ENCODE data around the gene RAD18. TPM values are rescaled to one million over a fixed set of nuclear protein-coding genes. Genes with fewer than 3 reads are reported as not detected.

RAD18 gene
- polyA plus RNA-seq, 3 donors, result 1.9 to 6.9 (median 5.1) TPM

DNA sequence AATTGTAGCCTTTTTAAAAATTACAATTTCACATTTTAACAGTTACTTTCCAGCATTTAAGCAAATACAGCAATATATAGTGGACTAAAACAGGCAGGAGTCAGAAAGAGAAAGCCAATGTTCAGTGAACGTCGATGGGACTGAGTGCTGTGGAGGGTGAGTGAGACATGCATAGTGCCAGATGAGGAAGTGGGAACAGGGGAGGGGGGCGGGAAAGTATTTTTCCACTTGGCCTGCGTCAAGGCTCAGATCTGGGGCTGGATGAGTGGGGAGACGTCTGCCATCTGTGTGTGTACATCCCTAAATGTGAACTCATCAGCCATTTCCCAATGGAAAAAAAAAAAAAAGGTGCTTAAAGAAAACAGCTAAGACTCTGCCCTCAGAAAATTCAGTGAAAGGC, 19.2 kb upstream of the RAD18 start:
- 0% methylated on average over 2 of the region's 5 CpGs for WGBS (ENCODE audit: insufficient coverage)
- DNase-seq, result no peak

DNA sequence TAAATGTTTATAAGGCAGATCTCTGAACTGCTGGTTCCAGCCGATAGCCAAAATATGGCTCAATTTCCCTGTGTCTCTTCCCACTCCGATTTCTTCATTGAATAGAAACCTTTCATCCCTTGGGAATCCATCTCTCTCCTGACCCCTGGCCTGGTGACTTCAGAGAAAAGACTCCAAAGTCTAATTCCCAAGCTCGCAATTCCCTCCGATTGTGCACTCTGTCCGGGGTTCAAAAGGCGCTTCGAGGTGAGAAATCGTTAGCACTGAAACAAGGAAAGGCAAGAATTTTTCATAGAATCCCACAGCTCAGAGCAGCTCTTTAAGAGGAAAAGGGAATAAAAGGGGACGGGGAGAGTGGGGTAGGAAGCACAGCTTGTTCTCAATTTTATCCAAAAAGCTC, 18.4 kb upstream of the RAD18 start:
- Histone ChIP-seq H2AFZ (ENCODE audit: insufficient read depth, low read depth, low read length, poor library complexity, severe bottlenecking) (no peak overlapping the region), H3K4me3 (replicated peaks in 1 of 3; ENCODE audit: low read depth in 2 of 3, low read length in 3 of 3) (no peak overlapping the region), H3K79me2 (ENCODE audit: insufficient read depth, low read length) (no peaks in the 10 kb centered on the region), H3K27ac (ENCODE audit: low read depth in 1 of 2, low read length in 2 of 2) (no peak overlapping the region), H3K36me3 (replicated peaks in 1 of 2; ENCODE audit: control insufficient read depth in 1 of 2, insufficient read depth in 2 of 2, low read length in 2 of 2) (no peaks in the 10 kb centered on the region), H3K27me3 (ENCODE audit: control insufficient read depth in 2 of 2, insufficient read depth in 2 of 2, low read length in 2 of 2) (no peaks in the 10 kb centered on the region), H3K9me3 (replicated peaks in 1 of 2; ENCODE audit: control insufficient read depth in 1 of 2, insufficient read depth in 1 of 2, low read length in 2 of 2) (peaks cover 6 to 12% of the 10 kb centered on the region in 2 donors), H3K9ac (ENCODE audit: insufficient read depth, low read length, poor library complexity, severe bottlenecking) (no peak overlapping the region), H4K20me1 (ENCODE audit: insufficient read depth, low read length) (no peaks in the 10 kb centered on the region), H3K4me1 (ENCODE audit: control insufficient read depth in 1 of 2, insufficient read depth in 2 of 2, low read length in 2 of 2) (peaks cover 0 to 3% of the 10 kb centered on the region in 2 donors), H3K4me2 (replicated peaks; ENCODE audit: extremely low read depth, low read length, poor library complexity, severe bottlenecking) (no peak overlapping the region)
- Mint-ChIP-seq H3K9me3 (peaks cover 2 to 9% (median 6%) of the 10 kb centered on the region in 7 donors), H3K4me1 (peaks cover 18% of the 10 kb centered on the region), H3K4me3 (no peak overlapping the region), H3K36me3 (no peaks in the 10 kb centered on the region), H3K27me3 (ENCODE audit: low read depth in 3 of 3) (peaks cover 2 to 4% (median 3%) of the 10 kb centered on the region in 3 donors), H3K27ac (no peak overlapping the region)
- no peak for DNase-seq
- TF ChIP-seq, protein P1, sequence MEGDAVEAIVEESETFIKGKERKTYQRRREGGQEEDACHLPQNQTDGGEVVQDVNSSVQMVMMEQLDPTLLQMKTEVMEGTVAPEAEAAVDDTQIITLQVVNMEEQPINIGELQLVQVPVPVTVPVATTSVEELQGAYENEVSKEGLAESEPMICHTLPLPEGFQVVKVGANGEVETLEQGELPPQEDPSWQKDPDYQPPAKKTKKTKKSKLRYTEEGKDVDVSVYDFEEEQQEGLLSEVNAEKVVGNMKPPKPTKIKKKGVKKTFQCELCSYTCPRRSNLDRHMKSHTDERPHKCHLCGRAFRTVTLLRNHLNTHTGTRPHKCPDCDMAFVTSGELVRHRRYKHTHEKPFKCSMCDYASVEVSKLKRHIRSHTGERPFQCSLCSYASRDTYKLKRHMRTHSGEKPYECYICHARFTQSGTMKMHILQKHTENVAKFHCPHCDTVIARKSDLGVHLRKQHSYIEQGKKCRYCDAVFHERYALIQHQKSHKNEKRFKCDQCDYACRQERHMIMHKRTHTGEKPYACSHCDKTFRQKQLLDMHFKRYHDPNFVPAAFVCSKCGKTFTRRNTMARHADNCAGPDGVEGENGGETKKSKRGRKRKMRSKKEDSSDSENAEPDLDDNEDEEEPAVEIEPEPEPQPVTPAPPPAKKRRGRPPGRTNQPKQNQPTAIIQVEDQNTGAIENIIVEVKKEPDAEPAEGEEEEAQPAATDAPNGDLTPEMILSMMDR (IDR thresholded peaks at IDR 0.05), result no peak
- intact Hi-C loops (cut with micrococcal nuclease), result no loop called here
- 81% methylated on average over 9 of the region's 9 CpGs for WGBS (ENCODE audit: insufficient coverage)

More for the DNA sequence above, 19.2 kb upstream of the RAD18 start:
- no peaks in the 10 kb centered on the region for H4K20me1 ChIP-seq (ENCODE audit: insufficient read depth, low read length)
- H3K9ac ChIP-seq (ENCODE audit: insufficient read depth, low read length, poor library complexity, severe bottlenecking), result no peak overlapping the region
- Mint-ChIP-seq H3K4me3 (no peak overlapping the region), H3K36me3 (no peaks in the 10 kb centered on the region), H3K4me1 (peaks cover 20% of the 10 kb centered on the region), H3K27ac (no peak overlapping the region), H3K27me3 (ENCODE audit: low read depth in 3 of 3) (peaks cover 2 to 4% (median 3%) of the 10 kb centered on the region in 3 donors), H3K9me3 (peaks cover 2 to 9% (median 6%) of the 10 kb centered on the region in 7 donors)
- no peaks in the 10 kb centered on the region for H3K79me2 ChIP-seq (ENCODE audit: insufficient read depth, low read length)
- no peak overlapping the region for H3K4me2 ChIP-seq (replicated peaks; ENCODE audit: extremely low read depth, low read length, poor library complexity, severe bottlenecking)
- no peak overlapping the region for H2AFZ ChIP-seq (ENCODE audit: insufficient read depth, low read depth, low read length, poor library complexity, severe bottlenecking)
- H3K9me3 ChIP-seq (replicated peaks in 1 of 2; ENCODE audit: control insufficient read depth in 1 of 2, insufficient read depth in 1 of 2, low read length in 2 of 2), result peaks cover 6 to 12% of the 10 kb centered on the region in 2 donors
- intact Hi-C loops (cut with micrococcal nuclease), result no loop called here
- H3K4me3 ChIP-seq (replicated peaks in 1 of 3; ENCODE audit: low read depth in 2 of 3, low read length in 3 of 3), result no peak overlapping the region
- no peak overlapping the region for H3K27ac ChIP-seq (ENCODE audit: low read depth in 1 of 2, low read length in 2 of 2)
- H3K4me1 ChIP-seq (ENCODE audit: control insufficient read depth in 1 of 2, insufficient read depth in 2 of 2, low read length in 2 of 2), result peaks cover 2 to 5% of the 10 kb centered on the region in 2 donors
- no peaks in the 10 kb centered on the region for H3K27me3 ChIP-seq (ENCODE audit: control insufficient read depth in 2 of 2, insufficient read depth in 2 of 2, low read length in 2 of 2)
- TF ChIP-seq, protein P1 (IDR thresholded peaks at IDR 0.05), result no peak
- no peaks in the 10 kb centered on the region for H3K36me3 ChIP-seq (replicated peaks in 1 of 2; ENCODE audit: control insufficient read depth in 1 of 2, insufficient read depth in 2 of 2, low read length in 2 of 2)

All from CD14-positive monocyte (primary cell).